ENCODE data around the gene CNTNAP5. TPM values are rescaled to one million over a fixed set of nuclear protein-coding genes. Genes with fewer than 3 reads are reported as not detected.

The CNTNAP5 gene
- total and polyA plus RNA-seq, 4 experiments from 2014 or later = not detected

GRCh38 chr2:124261456-124261855 lies 236.4 kb downstream of the CNTNAP5 start:
- no peak overlapping the region for H3K27ac Mint-ChIP-seq

GRCh38 chr2:124264551-124265091 lies 239.5 kb downstream of the CNTNAP5 start:
- DNase-seq = no peak
- H3K4me3 Mint-ChIP-seq = no peak overlapping the region
- no peaks in the 10 kb centered on the region for H3K36me3 Mint-ChIP-seq
- Histone ChIP-seq H3K9me3 (ENCODE audit: control insufficient read depth in 1 of 2, low read length in 2 of 2) (no peaks in the 10 kb centered on the region), H3K36me3 (ENCODE audit: insufficient read depth, low read length) (no peaks in the 10 kb centered on the region), H3K27me3 (ENCODE audit: insufficient read depth, low read length) (no peaks in the 10 kb centered on the region), H3K4me3 (ENCODE audit: low read length in 2 of 2) (no peak overlapping the region), H3K4me1 (ENCODE audit: insufficient read depth, low read length) (no peaks in the 10 kb centered on the region), H3K27ac (ENCODE audit: low read depth, low read length) (no peak overlapping the region)
- ChIA-PET CTCF (ENCODE audit: partially characterized antibody) (no interaction called here), POLR2A (ENCODE audit: partially characterized antibody) (no interaction called here)
- peaks cover 0 to 13% (median 6%) of the 10 kb centered on the region in 8 donors for H3K9me3 Mint-ChIP-seq
- no peaks in the 10 kb centered on the region for H3K4me1 Mint-ChIP-seq
- no peaks in the 10 kb centered on the region for H3K27me3 Mint-ChIP-seq
- H3K27ac Mint-ChIP-seq = no peak overlapping the region
- intact Hi-C loops (cut with micrococcal nuclease) = no loop called here

More at GRCh38 chr2:124261456-124261855, 236.4 kb downstream of the CNTNAP5 start:
- H3K4me3 Mint-ChIP-seq = no peak overlapping the region
- no peaks in the 10 kb centered on the region for H3K4me1 ChIP-seq (ENCODE audit: insufficient read depth, low read length)
- no peaks in the 10 kb centered on the region for H3K9me3 ChIP-seq (ENCODE audit: control insufficient read depth in 1 of 2, low read length in 2 of 2)
- H3K36me3 Mint-ChIP-seq = no peaks in the 10 kb centered on the region
- DNase-seq = no peak
- CTCF ChIA-PET (ENCODE audit: partially characterized antibody) = no interaction called here
- no peaks in the 10 kb centered on the region for H3K27me3 ChIP-seq (ENCODE audit: insufficient read depth, low read length)
- no peaks in the 10 kb centered on the region for H3K36me3 ChIP-seq (ENCODE audit: insufficient read depth, low read length)
- no peaks in the 10 kb centered on the region for H3K27me3 Mint-ChIP-seq
- intact Hi-C loops (cut with micrococcal nuclease) = no loop called here
- no peak overlapping the region for H3K4me3 ChIP-seq (ENCODE audit: low read length in 2 of 2)
- no peaks in the 10 kb centered on the region for H3K4me1 Mint-ChIP-seq
- POLR2A ChIA-PET (ENCODE audit: partially characterized antibody) = no interaction called here
- peaks cover 0 to 15% (median 6%) of the 10 kb centered on the region in 8 donors for H3K9me3 Mint-ChIP-seq
- no peak overlapping the region for H3K27ac ChIP-seq (ENCODE audit: low read depth, low read length)

DNA sequence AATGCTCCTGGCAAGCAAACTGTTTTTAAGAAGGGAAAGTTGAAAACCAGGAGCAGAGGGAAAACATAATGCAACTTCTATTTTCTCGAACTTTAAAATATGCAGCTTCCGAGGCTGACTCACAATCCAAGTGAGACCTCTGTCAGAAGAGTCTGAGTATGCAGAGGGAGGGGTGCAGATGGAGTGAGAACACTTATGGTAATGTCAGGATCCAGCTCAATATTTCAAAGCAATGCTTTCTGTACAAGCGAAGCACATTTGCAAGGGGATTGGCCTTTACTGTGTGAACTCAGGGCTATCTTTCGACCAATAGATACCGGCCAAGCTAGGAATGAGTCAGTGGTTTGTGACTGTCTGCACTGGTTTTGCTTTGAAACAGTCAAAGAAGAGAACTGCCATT lies 242.7 kb downstream of the CNTNAP5 start:
- H3K27me3 Mint-ChIP-seq = no peaks in the 10 kb centered on the region
- H3K27ac Mint-ChIP-seq = no peak overlapping the region
- H3K4me3 Mint-ChIP-seq = no peak overlapping the region
- intact Hi-C loops (cut with micrococcal nuclease) = no loop called here
- no peaks in the 10 kb centered on the region for H3K4me1 Mint-ChIP-seq
- peaks cover 0 to 12% (median 7%) of the 10 kb centered on the region in 8 donors for H3K9me3 Mint-ChIP-seq
- H3K36me3 Mint-ChIP-seq = no peaks in the 10 kb centered on the region
- Histone ChIP-seq H3K9me3 (ENCODE audit: control insufficient read depth in 1 of 2, low read length in 2 of 2) (no peaks in the 10 kb centered on the region), H3K27ac (ENCODE audit: low read depth, low read length) (no peak overlapping the region), H3K4me3 (ENCODE audit: low read length in 2 of 2) (no peak overlapping the region), H3K27me3 (ENCODE audit: insufficient read depth, low read length) (no peaks in the 10 kb centered on the region), H3K4me1 (ENCODE audit: insufficient read depth, low read length) (no peaks in the 10 kb centered on the region), H3K36me3 (ENCODE audit: insufficient read depth, low read length) (no peaks in the 10 kb centered on the region)
- no peak for DNase-seq
- ChIA-PET POLR2A (ENCODE audit: partially characterized antibody) (no interaction called here), CTCF (ENCODE audit: partially characterized antibody) (no interaction called here)

GRCh38 chr2:124269348-124269747 lies 244.3 kb downstream of the CNTNAP5 start:
- Histone ChIP-seq H3K27me3 (ENCODE audit: insufficient read depth, low read length) (no peaks in the 10 kb centered on the region), H3K4me3 (ENCODE audit: low read length in 2 of 2) (no peak overlapping the region), H3K36me3 (ENCODE audit: insufficient read depth, low read length) (no peaks in the 10 kb centered on the region), H3K4me1 (ENCODE audit: insufficient read depth, low read length) (no peaks in the 10 kb centered on the region), H3K9me3 (ENCODE audit: control insufficient read depth in 1 of 2, low read length in 2 of 2) (no peaks in the 10 kb centered on the region), H3K27ac (ENCODE audit: low read depth, low read length) (no peak overlapping the region)
- H3K36me3 Mint-ChIP-seq = no peaks in the 10 kb centered on the region
- peaks cover 0 to 12% (median 5%) of the 10 kb centered on the region in 8 donors for H3K9me3 Mint-ChIP-seq
- H3K27ac Mint-ChIP-seq = no peak overlapping the region
- ChIA-PET POLR2A (ENCODE audit: partially characterized antibody) (no interaction called here), CTCF (ENCODE audit: partially characterized antibody) (no interaction called here)
- intact Hi-C loops (cut with micrococcal nuclease) = no loop called here
- no peak for DNase-seq
- H3K27me3 Mint-ChIP-seq = no peaks in the 10 kb centered on the region
- no peak overlapping the region for H3K4me3 Mint-ChIP-seq
- no peaks in the 10 kb centered on the region for H3K4me1 Mint-ChIP-seq

DNA sequence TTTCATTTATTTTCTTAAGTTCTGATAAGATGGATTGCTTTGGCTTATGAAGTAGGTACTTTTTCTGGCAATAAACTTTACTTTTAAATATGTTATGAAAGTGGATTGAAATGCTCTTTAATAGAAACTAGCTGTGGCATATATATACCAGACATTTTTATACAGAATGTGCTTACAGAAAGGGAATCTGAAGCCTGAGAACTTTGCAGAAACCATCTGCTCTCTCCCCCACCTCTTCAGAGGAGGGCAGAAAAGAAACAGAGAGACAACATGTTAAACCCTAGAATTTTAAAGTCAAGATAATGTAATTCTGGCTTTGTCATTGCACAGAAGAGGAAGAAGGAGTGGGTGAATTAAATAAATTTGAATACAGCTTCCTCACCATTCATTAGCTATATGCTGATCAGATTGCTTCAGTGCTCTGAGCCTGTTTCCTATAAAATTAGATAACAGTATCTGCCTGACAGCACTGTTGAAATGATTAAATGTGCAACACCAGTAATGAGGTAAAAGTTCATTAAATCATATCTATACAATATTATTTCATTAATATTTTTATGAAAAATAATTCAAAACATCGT lies 247.3 kb downstream of the CNTNAP5 start:
- no peak overlapping the region for H3K27ac ChIP-seq (ENCODE audit: low read depth, low read length)
- Mint-ChIP-seq H3K36me3 (no peaks in the 10 kb centered on the region), H3K4me3 (no peak overlapping the region), H3K9me3 (peaks cover 2 to 11% (median 5%) of the 10 kb centered on the region in 8 donors), H3K27me3 (no peaks in the 10 kb centered on the region), H3K4me1 (no peaks in the 10 kb centered on the region), H3K27ac (no peak overlapping the region)
- CTCF ChIA-PET (ENCODE audit: partially characterized antibody) = no interaction called here
- intact Hi-C loops (cut with micrococcal nuclease) = no loop called here
- POLR2A ChIA-PET (ENCODE audit: partially characterized antibody) = no interaction called here
- no peaks in the 10 kb centered on the region for H3K4me1 ChIP-seq (ENCODE audit: insufficient read depth, low read length)
- DNase-seq = no peak
- H3K36me3 ChIP-seq (ENCODE audit: insufficient read depth, low read length) = no peaks in the 10 kb centered on the region
- no peaks in the 10 kb centered on the region for H3K9me3 ChIP-seq (ENCODE audit: control insufficient read depth in 1 of 2, low read length in 2 of 2)
- no peak overlapping the region for H3K4me3 ChIP-seq (ENCODE audit: low read length in 2 of 2)
- no peaks in the 10 kb centered on the region for H3K27me3 ChIP-seq (ENCODE audit: insufficient read depth, low read length)

- no peaks in the 10 kb centered on the region for H3K4me1 ChIP-seq (ENCODE audit: insufficient read depth, low read length)
- DNase-seq = no peak
- Mint-ChIP-seq H3K36me3 (no peaks in the 10 kb centered on the region), H3K27ac (no peak overlapping the region), H3K27me3 (no peaks in the 10 kb centered on the region), H3K9me3 (peaks cover 2 to 18% (median 6%) of the 10 kb centered on the region in 8 donors), H3K4me1 (no peaks in the 10 kb centered on the region), H3K4me3 (no peak overlapping the region)
- no peak overlapping the region for H3K27ac ChIP-seq (ENCODE audit: low read depth, low read length)
- no peaks in the 10 kb centered on the region for H3K9me3 ChIP-seq (ENCODE audit: control insufficient read depth in 1 of 2, low read length in 2 of 2)
- ChIA-PET POLR2A (ENCODE audit: partially characterized antibody) (no interaction called here), CTCF (ENCODE audit: partially characterized antibody) (no interaction called here)
- intact Hi-C loops (cut with micrococcal nuclease) = no loop called here
- no peak overlapping the region for H3K4me3 ChIP-seq (ENCODE audit: low read length in 2 of 2)
- no peaks in the 10 kb centered on the region for H3K27me3 ChIP-seq (ENCODE audit: insufficient read depth, low read length)
- no peaks in the 10 kb centered on the region for H3K36me3 ChIP-seq (ENCODE audit: insufficient read depth, low read length)
Measured at GRCh38 chr2:124281541-124281940, 256.5 kb downstream of the CNTNAP5 start.

- ChIA-PET CTCF (ENCODE audit: partially characterized antibody) (no interaction called here), POLR2A (ENCODE audit: partially characterized antibody) (no interaction called here)
- no peaks in the 10 kb centered on the region for H3K27me3 ChIP-seq (ENCODE audit: insufficient read depth, low read length)
- Mint-ChIP-seq H3K4me3 (no peak overlapping the region), H3K4me1 (no peaks in the 10 kb centered on the region), H3K36me3 (no peaks in the 10 kb centered on the region), H3K27me3 (no peaks in the 10 kb centered on the region), H3K27ac (no peak overlapping the region), H3K9me3 (peaks cover 2 to 20% (median 7%) of the 10 kb centered on the region in 8 donors)
- no peaks in the 10 kb centered on the region for H3K36me3 ChIP-seq (ENCODE audit: insufficient read depth, low read length)
- intact Hi-C loops (cut with micrococcal nuclease) = no loop called here
- H3K27ac ChIP-seq (ENCODE audit: low read depth, low read length) = no peak overlapping the region
- no peak for DNase-seq
- no peaks in the 10 kb centered on the region for H3K9me3 ChIP-seq (ENCODE audit: control insufficient read depth in 1 of 2, low read length in 2 of 2)
- H3K4me3 ChIP-seq (ENCODE audit: low read length in 2 of 2) = no peak overlapping the region
- H3K4me1 ChIP-seq (ENCODE audit: insufficient read depth, low read length) = no peaks in the 10 kb centered on the region
Measured at GRCh38 chr2:124283096-124283495, 258.0 kb downstream of the CNTNAP5 start.
